GM23248 (cell line): ENCODE data around the gene STK26.

Source experiments
- EZH2 ChIP-seq: fragments of 200-600 bp; sonication (generic); IDR thresholded peaks from 2 replicates; pipeline ENCODE4 v1.6.1; 2018; ENCODE audit warnings: antibody characterized with exemption, mild to moderate bottlenecking; ENCODE audit not compliant: insufficient read depth, poor library complexity, severe bottlenecking
- EZH2phosphoT487 ChIP-seq: fragments of 200-600 bp; sonication (generic); IDR thresholded peaks from 2 replicates; pipeline ENCODE4 v1.6.1; 2018; ENCODE audit warnings: antibody characterized with exemption, moderate library complexity, mild to moderate bottlenecking, low read depth; ENCODE audit not compliant: insufficient read depth

GRCh38 chrX:132068405-132068804, 45.3 kb downstream of the STK26 start:
- TF ChIP-seq EZH2 (no peak), EZH2phosphoT487 (no peak)
